GM18867 (cell line): ENCODE measurements around the gene DNAJA2.
A peak's percentile ranks its signal among the peaks of the same experiment; 100 is the strongest.
"Not testable (repeated sequence)": the region's sequence is repeated elsewhere in the genome, so short reads cannot be mapped to it uniquely, and the experiment has no call there.

Experiments
- ATAC-seq: cut with Tn5 transposase; IDR thresholded peaks from one replicate; pipeline ENCODE4 v1.9.1; 2021; ENCODE audit warnings: mild to moderate bottlenecking, moderate library complexity; ENCODE audit not compliant: unreplicated experiment

Gene DNAJA2

GRCh38 chr16:46973207-46973995, at the start of gene DNAJA2:
Gene DNAJA2 (minus strand): TSS chr16:46973674. CDS start chr16:46973572, 102 bp downstream.
- ATAC-seq, result peak; percentile 89

- ATAC-seq, result no peak
These were observed 46.1 kb upstream of the DNAJA2 start for GRCh38 chr16:47019568-47019967.

- ATAC-seq, result peak; percentile 100
These were observed 44.9 kb upstream of the DNAJA2 start for GRCh38 chr16:47018223-47018891.

GRCh38 chr16:47017636-47018035, 44.2 kb upstream of the DNAJA2 start:
- ATAC-seq, result no peak

GRCh38 chr16:47016700-47017133, 43.2 kb upstream of the DNAJA2 start:
- peak; percentile 39 for ATAC-seq

- no peak for ATAC-seq
These were observed 40.4 kb upstream of the DNAJA2 start for GRCh38 chr16:47013910-47014309.

GRCh38 chr16:47013172-47013571, 39.7 kb upstream of the DNAJA2 start:
- ATAC-seq, result no peak

GRCh38 chr16:47010812-47011211, 37.3 kb upstream of the DNAJA2 start:
- not testable (repeated sequence) for ATAC-seq

GRCh38 chr16:47008612-47009011, 35.1 kb upstream of the DNAJA2 start:
- ATAC-seq, result no peak

- no peak for ATAC-seq
These were observed 34.7 kb upstream of the DNAJA2 start for GRCh38 chr16:47008174-47008573.

GRCh38 chr16:47004652-47005051, 31.2 kb upstream of the DNAJA2 start:
- no peak for ATAC-seq

- ATAC-seq, result not testable (repeated sequence)
These were observed 26.6 kb upstream of the DNAJA2 start for GRCh38 chr16:47000066-47000465.

- no peak for ATAC-seq
These were observed 24.4 kb upstream of the DNAJA2 start for GRCh38 chr16:46997844-46998243.

GRCh38 chr16:46996952-46997458, 23.5 kb upstream of the DNAJA2 start:
- ATAC-seq, result no peak

GRCh38 chr16:46996391-46996790, 22.9 kb upstream of the DNAJA2 start:
- no peak for ATAC-seq

- ATAC-seq, result no peak
These were observed 18.5 kb upstream of the DNAJA2 start for GRCh38 chr16:46991729-46992704.

GRCh38 chr16:46986896-46987295, 13.4 kb upstream of the DNAJA2 start:
- ATAC-seq, result no peak

- no peak for ATAC-seq
These were observed 13.0 kb upstream of the DNAJA2 start for GRCh38 chr16:46986438-46986837.

- ATAC-seq, result no peak
These were observed 8.9 kb upstream of the DNAJA2 start for GRCh38 chr16:46982335-46982734.

GRCh38 chr16:46980926-46981325, 7.5 kb upstream of the DNAJA2 start:
- ATAC-seq, result no peak

GRCh38 chr16:46976550-46976949, 3.1 kb upstream of the DNAJA2 start:
- no peak for ATAC-seq
